Measurements from ENCODE around the gene ELL. TPM values are rescaled to one million over a fixed set of nuclear protein-coding genes. Genes with fewer than 3 reads are reported as not detected.

The ELL gene
- total RNA-seq, 2 donors from 2014 or later = 19.5 to 20.7 TPM

GRCh38 chr19:18441804-18442788 lies 79.8 kb downstream of the ELL start:
- intact Hi-C loops (cut with DNase I) = loop anchor here in 1 of 2 donors (10.0 kb wide), 1 partner anchor 143 kb away; the partner anchor contains the start of gene REX1BD
- no peak for DNase-seq (ENCODE audit: low spot score)

GRCh38 chr19:18440936-18441803 lies 80.7 kb downstream of the ELL start:
- DNase-seq (ENCODE audit: low spot score) = no peak
- intact Hi-C loops (cut with DNase I) = loop anchor here in 1 of 2 donors (10.0 kb wide), 1 partner anchor 144 kb away; the partner anchor contains the start of gene REX1BD

GRCh38 chr19:18440415-18440877 lies 81.4 kb downstream of the ELL start:
- DNase-seq (ENCODE audit: low spot score) = no peak
- intact Hi-C loops (cut with DNase I) = loop anchor here in 1 of 2 donors (10.0 kb wide), 1 partner anchor 144 kb away; the partner anchor contains the start of gene REX1BD

GRCh38 chr19:18439910-18440237 lies 82.0 kb downstream of the ELL start:
- DNase-seq (ENCODE audit: low spot score) = no peak
- intact Hi-C loops (cut with DNase I) = loop anchor here in 1 of 2 donors (10.0 kb wide), 1 partner anchor 145 kb away; the partner anchor contains the start of gene REX1BD

- DNase-seq (ENCODE audit: low spot score) = no peak
Measured at GRCh38 chr19:18439025-18439909, 82.6 kb downstream of the ELL start.

GRCh38 chr19:18438331-18439024 lies 83.4 kb downstream of the ELL start:
- no peak for DNase-seq (ENCODE audit: low spot score)
- intact Hi-C loops (cut with DNase I) = no loop called here

More at GRCh38 chr19:18439025-18439909, 82.6 kb downstream of the ELL start:
- intact Hi-C loops (cut with DNase I) = no loop called here

GRCh38 chr19:18437491-18438330 lies 84.2 kb downstream of the ELL start, which contains the start of gene ISYNA1:
ISYNA1 (minus strand) TSS chr19:18438133; CDS start chr19:18437979, 154 bp downstream.
- intact Hi-C loops (cut with DNase I) = no loop called here
- no peak for DNase-seq (ENCODE audit: low spot score)

- peak; percentile 91 for DNase-seq (ENCODE audit: low spot score)
- intact Hi-C loops (cut with DNase I) = no loop called here
Measured at GRCh38 chr19:18436671-18437490, 85.0 kb downstream of the ELL start.

GRCh38 chr19:18435842-18436670 lies 85.8 kb downstream of the ELL start:
- intact Hi-C loops (cut with DNase I) = no loop called here
- DNase-seq (ENCODE audit: low spot score) = no peak

- no peak for DNase-seq (ENCODE audit: low spot score)
- intact Hi-C loops (cut with DNase I) = no loop called here
Measured at GRCh38 chr19:18435178-18435841, 86.6 kb downstream of the ELL start.

GRCh38 chr19:18434411-18435175 lies 87.3 kb downstream of the ELL start:
- intact Hi-C loops (cut with DNase I) = no loop called here
- DNase-seq (ENCODE audit: low spot score) = no peak

GRCh38 chr19:18433735-18434398 lies 88.0 kb downstream of the ELL start:
- intact Hi-C loops (cut with DNase I) = no loop called here
- no peak for DNase-seq (ENCODE audit: low spot score)

GRCh38 chr19:18433015-18433691 lies 88.7 kb downstream of the ELL start:
- intact Hi-C loops (cut with DNase I) = no loop called here

More at GRCh38 chr19:18433015-18433691, 88.7 kb downstream of the ELL start:
- no peak for DNase-seq (ENCODE audit: low spot score)

Measured in posterior vena cava (tissue), 2 donors.